Liver (tissue), 9 donors: ENCODE data around the gene BHLHA15. TPM values are rescaled to one million over a fixed set of nuclear protein-coding genes. Genes with fewer than 3 reads are reported as not detected.

ENCODE experiments used
- DNase-seq: peaks from one replicate; pipeline ENCODE4 v3.0.0-alpha.2; 2017; ENCODE audit warnings: low spot score
- H3K27ac ChIP-seq, 2 donors: one replicate each; pipeline ENCODE4 v1.7.0; 2013; ENCODE audit warnings: inconsistent platforms in 2 of 2, low read length in 2 of 2, control low read depth in 1 of 2, low read depth in 1 of 2, mild to moderate bottlenecking in 1 of 2
- H3K27me3 ChIP-seq, 4 donors: one replicate each; pipeline versions ENCODE4 v1.6.1 to v1.7.0; 2013; ENCODE audit warnings: low read length in 3 of 4, inconsistent platforms in 1 of 4, mild to moderate bottlenecking in 1 of 4, moderate library complexity in 1 of 4; ENCODE audit not compliant: control insufficient read depth in 4 of 4, insufficient read depth in 4 of 4
- H3K36me3 ChIP-seq, 4 donors: one replicate each; pipeline versions ENCODE4 v1.6.1 to v1.7.0; 2013; ENCODE audit warnings: low read length in 3 of 4, mild to moderate bottlenecking in 3 of 4, low read depth in 1 of 4, moderate library complexity in 1 of 4; ENCODE audit not compliant: control insufficient read depth in 4 of 4, insufficient read depth in 3 of 4
- H3K4me1 ChIP-seq, 4 donors: one replicate each; pipeline versions ENCODE4 v1.6.1 to v1.7.0; 2013; ENCODE audit warnings: low read length in 3 of 4, mild to moderate bottlenecking in 3 of 4, moderate library complexity in 1 of 4; ENCODE audit not compliant: control insufficient read depth in 4 of 4, insufficient read depth in 4 of 4
- H3K4me3 ChIP-seq, 3 donors: one replicate each; pipeline versions ENCODE4 v1.6.1 to v1.7.0; 2013; ENCODE audit warnings: low read length in 3 of 3, control low read depth in 1 of 3, low read depth in 1 of 3, mild to moderate bottlenecking in 1 of 3
- H3K9ac ChIP-seq, 2 donors: one replicate each; pipeline ENCODE4 v1.7.0; 2013; ENCODE audit warnings: low read length in 2 of 2, mild to moderate bottlenecking in 2 of 2, moderate library complexity in 2 of 2, control low read depth in 1 of 2, low read depth in 1 of 2
- H3K9me3 ChIP-seq, 4 donors: one replicate each; pipeline versions ENCODE4 v1.6.1 to v1.7.0; 2013; ENCODE audit warnings: low read length in 3 of 4; ENCODE audit not compliant: control insufficient read depth in 4 of 4
- CTCF ChIP-seq: fragments of 150-350 bp; IDR thresholded peaks from 2 replicates; pipeline ENCODE4 v1.5.1; 2017; ENCODE audit warnings: improper control_type of control experiment, low read depth, low read length; ENCODE audit not compliant: missing input control
- EGR1 ChIP-seq, 2 donors: IDR thresholded peaks; 2 replicates each; pipeline ENCODE4 v1.6.1; 2016 to 2018; ENCODE audit warnings: antibody characterized with exemption in 2 of 2, low read depth in 2 of 2
- FOXA2 ChIP-seq: IDR thresholded peaks from 2 replicates; pipeline ENCODE4 v1.6.1; 2016; ENCODE audit warnings: antibody characterized with exemption
- GABPA ChIP-seq, 2 donors: IDR thresholded peaks in 1 of 2; conservative IDR thresholded peaks in 1 of 2; 2 replicates each; pipeline ENCODE4 v1.6.1; 2016; ENCODE audit warnings: antibody characterized with exemption in 2 of 2, mild to moderate bottlenecking in 1 of 2, moderate library complexity in 1 of 2
- NR2F2 ChIP-seq: IDR thresholded peaks from 2 replicates; pipeline ENCODE4 v1.6.1; 2016; ENCODE audit warnings: antibody characterized with exemption
- RAD21 ChIP-seq, 2 donors: IDR thresholded peaks; 2 replicates each; pipeline ENCODE4 v1.6.1; 2016; ENCODE audit warnings: antibody characterized with exemption in 2 of 2, mild to moderate bottlenecking in 2 of 2
- SP1 ChIP-seq: IDR thresholded peaks from 2 replicates; pipeline ENCODE4 v1.6.1; 2018; ENCODE audit warnings: antibody characterized with exemption, mild to moderate bottlenecking
- WGBS: extraction: QIAGEN DNeasy Blood & Tissue Kit; methylation state at CpG from one replicate; pipeline ENCODE4 v1.1.7; 2013; 5-methylcytosine and 5-hydroxymethylcytosine counted together
- polyA plus RNA-seq, 2 donors: library from polyadenylated mRNA; stranded (reverse) in 1 of 2; unstranded in 1 of 2; fragments of 200-250 nt in 1 of 2; fragments of >200 nt in 1 of 2; fragmentation: Nextera tagmentation in 1 of 2; extraction: Ambion mirVana in 1 of 2; gene quantifications; one replicate each; pipeline versions ENCODE4 v1.2.1 to v1.2.3, GENCODE V29; 2013 to 2015
- total RNA-seq, 2 donors: library from RNA; depleted of rRNA; stranded (reverse); fragments of >200 nt; gene quantifications; one replicate each; pipeline ENCODE4 v1.2.3, GENCODE V29; 2014
- TF ChIP-seq, protein P1 (sequence below): IDR thresholded peaks from 2 replicates; pipeline ENCODE4 v1.6.1; 2016; ENCODE audit warnings: antibody characterized with exemption, mild to moderate bottlenecking
- donor health status: healthy.
- donor health status: healthy.
- donor health status: healthy.
- donor health status: healthy.
- donor health status: healthy.

Gene BHLHA15
- total and polyA plus RNA-seq, 4 donors = 1.0 to 28.9 (median 7.6) TPM

DNA sequence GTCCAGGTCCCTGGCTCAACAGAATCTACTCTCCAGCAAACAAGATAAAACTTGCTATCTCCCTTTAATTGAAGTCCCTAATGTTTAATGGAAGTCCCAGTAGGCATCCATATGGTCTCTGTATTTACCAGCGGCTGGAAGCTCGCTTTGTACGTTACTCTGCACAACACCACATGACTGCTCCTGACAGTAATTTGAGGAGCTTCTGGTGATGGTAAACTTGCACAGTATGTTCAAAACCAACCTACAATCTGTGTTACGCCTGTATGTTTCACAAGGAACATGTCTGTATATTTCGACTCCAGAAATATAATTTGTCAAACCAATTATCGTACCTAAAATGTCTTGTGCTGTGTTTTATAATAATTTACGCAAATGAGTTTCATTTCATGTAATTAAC, 45.2 kb downstream of the BHLHA15 start (continued):
- TF ChIP-seq, protein P1, sequence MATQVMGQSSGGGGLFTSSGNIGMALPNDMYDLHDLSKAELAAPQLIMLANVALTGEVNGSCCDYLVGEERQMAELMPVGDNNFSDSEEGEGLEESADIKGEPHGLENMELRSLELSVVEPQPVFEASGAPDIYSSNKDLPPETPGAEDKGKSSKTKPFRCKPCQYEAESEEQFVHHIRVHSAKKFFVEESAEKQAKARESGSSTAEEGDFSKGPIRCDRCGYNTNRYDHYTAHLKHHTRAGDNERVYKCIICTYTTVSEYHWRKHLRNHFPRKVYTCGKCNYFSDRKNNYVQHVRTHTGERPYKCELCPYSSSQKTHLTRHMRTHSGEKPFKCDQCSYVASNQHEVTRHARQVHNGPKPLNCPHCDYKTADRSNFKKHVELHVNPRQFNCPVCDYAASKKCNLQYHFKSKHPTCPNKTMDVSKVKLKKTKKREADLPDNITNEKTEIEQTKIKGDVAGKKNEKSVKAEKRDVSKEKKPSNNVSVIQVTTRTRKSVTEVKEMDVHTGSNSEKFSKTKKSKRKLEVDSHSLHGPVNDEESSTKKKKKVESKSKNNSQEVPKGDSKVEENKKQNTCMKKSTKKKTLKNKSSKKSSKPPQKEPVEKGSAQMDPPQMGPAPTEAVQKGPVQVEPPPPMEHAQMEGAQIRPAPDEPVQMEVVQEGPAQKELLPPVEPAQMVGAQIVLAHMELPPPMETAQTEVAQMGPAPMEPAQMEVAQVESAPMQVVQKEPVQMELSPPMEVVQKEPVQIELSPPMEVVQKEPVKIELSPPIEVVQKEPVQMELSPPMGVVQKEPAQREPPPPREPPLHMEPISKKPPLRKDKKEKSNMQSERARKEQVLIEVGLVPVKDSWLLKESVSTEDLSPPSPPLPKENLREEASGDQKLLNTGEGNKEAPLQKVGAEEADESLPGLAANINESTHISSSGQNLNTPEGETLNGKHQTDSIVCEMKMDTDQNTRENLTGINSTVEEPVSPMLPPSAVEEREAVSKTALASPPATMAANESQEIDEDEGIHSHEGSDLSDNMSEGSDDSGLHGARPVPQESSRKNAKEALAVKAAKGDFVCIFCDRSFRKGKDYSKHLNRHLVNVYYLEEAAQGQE = no peak
- TF ChIP-seq NR2F2 (no peak), SP1 (no peak), RAD21 (IDR thresholded peaks at IDR 0.05) (no peak), CTCF (no peak)

- H3K9me3 ChIP-seq = no peaks in the 10 kb centered on the region
- no peak overlapping the region for H3K9ac ChIP-seq
- peaks cover 7 to 9% (median 8%) of the 10 kb centered on the region in 4 donors for H3K4me1 ChIP-seq
- TF ChIP-seq GABPA (IDR thresholded peaks at IDR 0.05 in 1 of 2, conservative IDR thresholded peaks at IDR 0.05 in 1 of 2) (no peak), FOXA2 (no peak), RAD21 (IDR thresholded peaks at IDR 0.05) (no peak), EGR1 (IDR thresholded peaks at IDR 0.05; ENCODE audit: low read depth in 2 of 2) (no peak)
- no peak overlapping the region for H3K27ac ChIP-seq
- no peak overlapping the region for H3K4me3 ChIP-seq
- peaks cover 2 to 12% (median 9%) of the 10 kb centered on the region in 4 donors for H3K36me3 ChIP-seq
- DNase-seq = no peak
- H3K27me3 ChIP-seq = no peaks in the 10 kb centered on the region
- 81% methylated on average over 6 of the region's 6 CpGs for WGBS
These were observed 46.5 kb downstream of the BHLHA15 start for GRCh38 chr7:98257701-98258100.

Other genes starting within 250 kb of the BHLHA15 start
- gene OCM2, start 221.2 kb upstream of the BHLHA15 start, total RNA-seq = not detected
- gene OCM2, start 221.2 kb upstream of the BHLHA15 start, polyA plus RNA-seq = not detected
- gene LMTK2, start 104.6 kb upstream of the BHLHA15 start, total RNA-seq = 10 to 100 TPM; 13.4 to 14.3 TPM
- 1 to 10 TPM; 3.1 to 4.5 TPM for gene LMTK2, start 104.6 kb upstream of the BHLHA15 start, polyA plus RNA-seq
- gene TECPR1, start 40.8 kb downstream of the BHLHA15 start, total RNA-seq = 10 to 100 TPM; 10.9 to 16.3 TPM
- 1 to 10 TPM; 3.3 to 4.8 TPM for gene TECPR1, start 40.8 kb downstream of the BHLHA15 start, polyA plus RNA-seq
- gene BRI3, start 70.2 kb downstream of the BHLHA15 start, total RNA-seq = 10 to 100 TPM; 14.0 to 30.1 TPM
- 10 to 100 TPM; 69.3 to 80.4 TPM for gene BRI3, start 70.2 kb downstream of the BHLHA15 start, polyA plus RNA-seq
- 1 to 10 TPM; 5.4 to 8.6 TPM for gene BAIAP2L1, start 189.7 kb downstream of the BHLHA15 start, total RNA-seq
- gene BAIAP2L1, start 189.7 kb downstream of the BHLHA15 start, polyA plus RNA-seq = 1 to 10 TPM; 8.7 to 8.9 TPM